GM21447 (cell line): ENCODE results near the gene SPNS1.

Source experiments
- ATAC-seq: cut with Tn5 transposase; IDR thresholded peaks from one replicate; pipeline ENCODE4 v1.9.1; 2021; ENCODE audit not compliant: unreplicated experiment

Gene SPNS1

DNA sequence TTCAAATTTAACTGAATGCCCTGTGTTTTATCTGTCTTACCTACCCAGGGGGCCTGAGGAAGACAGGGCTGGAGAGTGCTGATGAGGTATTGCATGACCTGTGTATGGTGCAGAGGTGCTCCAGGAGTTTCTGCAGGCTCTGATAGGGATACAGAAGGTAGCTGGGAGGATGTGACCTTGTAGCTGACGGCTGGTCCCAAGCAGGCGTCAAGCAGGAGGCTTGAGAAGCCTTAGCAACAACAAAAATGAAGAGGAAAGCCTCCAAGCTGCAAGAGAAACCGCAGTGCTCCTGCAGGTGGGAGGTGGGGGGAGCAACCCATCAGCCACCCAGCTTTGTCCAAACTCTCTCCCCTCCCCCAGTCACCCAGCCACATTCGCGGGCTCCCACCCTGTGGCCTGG lies 50.6 kb downstream of the SPNS1 start:
- no peak for ATAC-seq

- no peak for ATAC-seq
These were observed 51.2 kb downstream of the SPNS1 start for GRCh38 chr16:29025735-29026134.

GRCh38 chr16:29028457-29029167 lies 54.0 kb downstream of the SPNS1 start:
- no peak for ATAC-seq

DNA sequence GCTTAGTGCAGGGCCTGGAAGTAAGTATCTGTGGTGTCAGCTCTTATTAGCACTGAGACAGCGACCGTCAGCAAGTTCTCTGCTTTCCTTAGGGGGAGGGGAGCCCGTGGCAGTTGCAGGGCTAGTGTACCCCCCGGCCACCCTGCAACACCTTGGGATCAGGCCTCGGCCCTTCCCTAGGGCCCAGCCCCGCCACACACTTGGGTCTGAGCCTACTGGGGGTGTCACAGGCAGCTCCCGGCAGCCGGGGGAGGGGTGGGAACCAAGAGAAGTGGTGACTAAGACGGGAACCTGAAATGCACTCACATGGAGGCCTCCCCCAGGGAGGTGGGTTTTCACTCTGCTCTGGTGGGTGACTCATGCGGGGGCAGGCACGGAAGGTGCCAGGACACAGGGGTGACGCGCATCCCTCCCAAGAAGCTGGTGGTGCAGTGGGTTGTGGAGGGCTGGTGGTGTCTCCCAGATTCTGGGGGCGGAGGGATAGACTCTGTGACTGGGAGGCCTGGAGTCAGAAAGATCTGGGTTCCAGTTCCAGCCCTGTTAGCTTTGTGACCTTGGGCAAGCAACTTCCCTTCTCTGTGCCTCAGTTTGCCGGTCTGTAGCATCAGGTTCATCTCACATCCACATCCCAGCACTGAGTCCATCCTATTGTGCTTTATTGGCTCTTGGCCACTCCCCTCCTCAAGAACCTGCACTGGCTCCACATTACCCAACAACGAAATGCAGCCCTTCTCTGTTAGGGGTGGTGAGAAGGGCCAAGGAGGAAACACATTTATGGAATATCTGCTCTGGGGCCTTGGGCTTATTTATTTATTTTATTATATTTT lies 54.8 kb downstream of the SPNS1 start:
- no peak for ATAC-seq

DNA sequence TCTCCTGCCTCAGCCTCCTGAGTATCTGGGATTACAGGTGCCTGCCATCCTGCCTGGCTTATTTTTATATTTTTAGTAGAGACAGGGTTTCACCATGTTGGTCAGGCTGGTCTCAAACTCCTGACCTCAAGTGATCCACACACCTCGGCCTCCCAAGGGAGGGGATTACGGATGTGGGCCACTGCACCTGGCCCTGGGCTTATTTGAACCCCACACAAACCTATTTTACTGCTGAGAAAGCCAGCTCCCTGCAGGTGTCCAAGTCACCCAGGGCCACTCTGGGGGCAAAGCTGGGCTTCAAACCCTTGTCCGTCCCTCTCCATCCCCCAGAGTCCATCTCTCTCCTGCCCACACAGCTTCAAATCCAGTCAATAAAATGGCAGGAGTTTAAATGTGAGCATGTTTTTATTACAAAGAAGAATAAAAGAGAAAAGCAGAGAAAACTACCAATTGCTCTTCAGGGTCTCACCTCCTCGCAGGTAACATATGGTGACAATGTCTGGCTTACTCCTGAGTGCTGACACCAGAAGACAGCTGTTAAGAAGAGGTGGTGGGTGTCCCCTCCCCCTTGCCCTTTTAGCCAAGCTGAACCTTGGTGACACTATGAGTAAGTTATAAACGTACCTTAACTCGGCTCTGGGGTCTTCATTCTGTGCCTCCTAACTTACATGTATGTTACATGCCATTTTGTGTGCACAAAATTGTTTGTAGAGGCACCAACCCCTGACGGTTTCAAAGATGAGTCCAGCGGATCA lies 55.7 kb downstream of the SPNS1 start:
- ATAC-seq = no peak
